NCI-H2196 (cell line): ENCODE results near the gene PRPSAP1.

ENCODE experiments used
- DNase-seq: peaks from one replicate; lab custom pipeline; 2025; ENCODE audit not compliant: unreplicated experiment; lab: John Stamatoyannopoulos, UW

PRPSAP1 gene

DNA sequence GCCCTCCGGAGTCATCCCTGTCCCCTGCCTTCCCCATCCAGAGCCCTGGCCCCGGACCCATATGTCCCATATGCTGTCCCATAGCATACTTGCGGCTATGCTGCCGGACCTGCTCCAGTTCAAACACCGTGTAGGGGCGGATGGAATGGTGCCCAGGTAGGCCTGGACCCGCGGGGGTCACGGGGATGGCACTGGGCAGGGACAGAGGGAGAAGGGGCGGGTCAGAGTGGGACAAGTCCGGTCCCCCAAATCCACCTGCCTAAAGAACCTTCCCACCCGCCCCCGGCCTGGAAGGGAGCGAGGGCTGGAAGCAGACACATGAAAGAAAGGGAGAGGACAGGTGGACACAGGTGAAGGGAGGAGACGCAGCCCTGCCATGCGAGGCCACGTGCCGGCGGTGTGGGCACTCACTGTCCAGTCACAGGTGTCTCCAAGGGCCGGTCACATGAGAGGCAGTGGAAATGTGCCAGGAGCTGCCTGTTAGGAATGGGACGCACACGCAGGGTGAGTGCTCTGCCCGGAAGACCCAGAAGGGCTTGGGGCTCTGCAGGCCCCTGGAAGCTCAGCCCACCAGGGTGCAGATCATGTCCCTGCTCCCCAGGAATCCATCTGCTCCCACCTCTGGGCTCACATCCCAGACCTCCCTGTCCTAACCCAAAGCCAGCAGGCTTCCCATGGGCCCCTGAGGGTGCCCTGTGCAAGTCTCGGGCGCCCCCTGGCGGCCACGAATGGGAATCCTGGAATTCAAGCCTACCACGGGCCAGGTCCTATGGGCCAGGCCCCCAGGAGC lies 74.6 kb downstream of the PRPSAP1 start:
- peak; percentile 98 for DNase-seq

DNA sequence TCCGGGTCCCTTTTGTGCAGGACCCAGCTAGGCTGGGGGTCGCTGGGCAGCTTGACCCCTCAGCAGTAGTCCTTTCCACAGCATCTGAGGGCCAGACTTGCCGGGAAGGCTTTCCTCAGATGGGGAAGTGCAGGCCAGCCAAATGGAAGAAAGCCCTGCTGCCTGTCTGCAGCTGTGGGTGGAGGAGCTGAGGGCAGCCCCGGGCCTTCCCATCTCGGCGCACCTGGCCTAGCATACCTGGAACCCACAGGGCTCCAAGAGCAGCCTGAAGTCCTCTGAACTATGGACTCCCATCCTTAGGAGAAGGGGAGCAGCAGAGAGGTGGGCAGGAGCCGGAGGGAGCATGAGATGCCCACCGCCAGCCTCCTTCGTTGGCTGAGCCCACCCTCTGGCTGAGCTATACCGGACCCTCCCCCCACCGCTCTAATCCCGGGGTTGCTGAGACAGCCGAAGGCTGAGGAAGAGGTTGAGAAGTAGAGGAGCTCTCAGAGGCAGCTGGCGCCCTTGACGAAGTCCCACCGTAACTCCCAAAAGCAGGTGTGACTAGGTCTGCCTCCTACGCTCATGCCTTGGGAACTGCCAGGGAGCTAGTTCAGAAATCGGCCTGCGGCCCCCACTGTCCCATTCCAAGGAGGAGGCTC lies 75.3 kb downstream of the PRPSAP1 start:
- DNase-seq = no peak

DNA sequence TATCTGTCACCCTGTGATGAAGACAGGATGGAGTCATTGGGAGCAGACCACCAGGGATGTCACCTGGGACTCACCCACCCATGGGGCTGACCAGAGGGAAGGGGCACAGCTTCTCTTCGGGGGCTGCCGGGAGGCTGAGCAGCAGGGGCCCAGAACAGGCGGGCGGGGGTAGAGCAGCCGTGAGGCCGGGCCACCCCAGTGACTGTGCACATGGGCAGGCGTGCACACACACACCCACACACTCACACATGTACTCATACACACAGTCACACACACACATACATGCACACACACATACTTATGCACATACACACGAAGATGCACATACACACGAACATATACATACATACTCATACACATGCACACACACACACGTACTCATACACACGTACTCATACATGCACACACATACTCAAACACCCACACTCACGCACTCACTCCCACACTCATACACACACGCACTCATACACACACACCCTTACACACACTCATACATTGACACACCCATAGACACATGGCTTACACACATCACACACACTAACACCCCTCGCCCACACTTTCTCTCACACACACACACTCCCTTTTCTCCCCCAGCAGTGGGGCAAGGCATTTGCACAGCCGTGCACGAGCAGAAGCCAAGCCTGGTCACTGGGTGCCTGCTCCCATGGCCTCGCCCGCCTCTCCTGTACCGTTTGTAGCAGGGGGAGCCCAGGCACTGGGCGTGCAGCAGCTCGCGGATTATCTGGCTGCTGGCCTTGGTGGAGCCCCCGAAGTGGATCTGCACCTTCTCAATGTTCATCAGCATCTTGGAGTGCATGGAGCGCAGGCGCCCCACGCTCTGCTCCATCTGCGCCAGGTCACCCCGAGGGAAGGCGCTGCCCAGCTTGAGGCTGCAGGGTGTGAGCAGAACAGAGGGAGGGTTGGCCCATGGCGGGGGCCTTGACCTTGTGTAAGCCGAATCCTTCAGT lies 76.1 kb downstream of the PRPSAP1 start:
- no peak for DNase-seq

DNA sequence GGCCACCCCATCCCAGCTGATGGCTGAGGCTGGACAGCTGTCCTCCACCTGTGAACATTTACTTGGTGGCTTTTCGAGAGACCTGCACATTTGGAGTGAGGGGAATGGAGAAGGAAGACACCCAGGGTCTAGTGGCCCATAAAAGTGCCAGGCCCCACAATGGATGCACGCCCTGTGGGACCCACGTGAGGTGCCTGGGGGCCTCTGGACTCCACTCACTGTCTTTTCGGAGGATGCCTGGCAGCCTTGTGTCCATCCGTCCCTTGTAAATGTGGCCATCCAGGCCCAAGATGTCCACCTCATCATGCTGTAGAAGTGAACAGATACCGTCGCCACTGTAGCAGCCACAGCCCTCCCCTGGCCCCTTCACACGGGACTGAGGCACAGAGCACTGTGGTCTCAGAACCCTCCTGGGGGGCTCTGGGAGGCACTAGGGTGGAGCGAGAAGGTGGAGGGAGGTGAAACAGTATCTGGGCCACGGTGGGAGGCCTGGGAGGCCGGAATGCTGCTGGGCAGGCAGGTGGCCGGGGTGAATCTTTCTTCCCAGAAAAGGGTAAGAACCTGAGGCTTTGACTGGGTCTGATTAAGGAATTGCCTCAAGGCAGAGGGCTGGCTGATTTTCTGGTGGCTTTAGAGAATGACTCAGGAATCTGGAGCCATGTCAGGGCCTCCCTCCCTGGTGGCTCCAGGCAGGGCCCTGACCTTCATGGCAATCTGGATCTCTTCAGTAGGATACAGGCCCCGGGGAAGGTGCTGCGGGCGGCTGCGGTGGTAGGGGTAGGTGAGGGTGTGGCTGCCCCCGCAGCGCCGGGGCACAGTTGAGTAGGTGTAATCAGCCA lies 77.0 kb downstream of the PRPSAP1 start:
- DNase-seq = no peak

DNA sequence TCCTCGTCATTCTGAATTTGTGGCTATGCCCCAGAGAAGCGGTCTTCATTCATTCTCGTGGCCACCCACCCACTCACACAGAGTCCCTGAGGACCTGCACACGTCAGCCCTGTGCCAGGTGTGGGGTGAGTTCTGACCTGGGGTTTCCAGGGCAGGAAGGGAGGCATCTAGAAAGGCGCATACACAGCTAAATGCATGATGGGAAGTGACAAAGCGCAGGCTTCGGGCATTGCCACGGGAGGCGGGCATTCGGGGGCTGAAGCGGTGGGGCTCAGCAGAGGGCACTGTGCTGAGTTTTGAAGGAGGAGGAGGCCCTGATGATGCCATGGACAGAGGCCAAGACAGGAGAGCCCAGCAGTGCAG lies 77.7 kb downstream of the PRPSAP1 start:
- DNase-seq = no peak

DNA sequence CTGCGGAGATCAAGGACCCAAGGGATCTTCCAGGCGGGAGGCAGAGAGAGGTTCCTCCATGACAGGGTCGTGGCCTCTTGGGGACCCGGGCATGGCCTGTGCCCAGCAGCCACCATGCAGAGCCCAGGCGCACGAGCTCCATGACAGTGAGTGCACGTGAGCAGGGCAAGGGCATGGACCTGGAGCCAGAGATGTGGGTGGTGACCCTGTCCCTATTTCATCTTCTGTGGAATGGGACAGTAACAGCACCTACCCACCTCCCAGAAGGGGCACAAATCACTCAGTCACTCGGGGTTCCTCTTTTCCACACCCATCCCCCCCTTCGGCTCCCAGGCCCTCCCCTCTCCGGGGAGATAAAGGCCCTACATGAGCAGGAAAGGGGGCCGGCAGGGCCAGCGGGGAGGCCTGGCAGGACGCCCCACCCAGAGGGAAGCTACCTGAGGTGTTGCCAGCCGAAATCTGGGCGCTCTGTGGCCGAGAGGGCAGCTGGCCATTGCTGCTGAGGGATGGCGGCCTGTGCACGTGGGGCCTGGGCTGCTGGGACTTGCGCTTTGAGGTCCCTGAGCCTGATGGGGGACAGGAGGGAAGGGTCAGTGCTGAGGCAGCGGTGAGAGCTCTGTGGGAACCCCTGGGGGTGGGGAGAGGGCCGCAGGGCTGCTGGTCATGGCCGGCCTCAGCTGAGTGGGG lies 78.2 kb downstream of the PRPSAP1 start:
- DNase-seq = no peak

DNA sequence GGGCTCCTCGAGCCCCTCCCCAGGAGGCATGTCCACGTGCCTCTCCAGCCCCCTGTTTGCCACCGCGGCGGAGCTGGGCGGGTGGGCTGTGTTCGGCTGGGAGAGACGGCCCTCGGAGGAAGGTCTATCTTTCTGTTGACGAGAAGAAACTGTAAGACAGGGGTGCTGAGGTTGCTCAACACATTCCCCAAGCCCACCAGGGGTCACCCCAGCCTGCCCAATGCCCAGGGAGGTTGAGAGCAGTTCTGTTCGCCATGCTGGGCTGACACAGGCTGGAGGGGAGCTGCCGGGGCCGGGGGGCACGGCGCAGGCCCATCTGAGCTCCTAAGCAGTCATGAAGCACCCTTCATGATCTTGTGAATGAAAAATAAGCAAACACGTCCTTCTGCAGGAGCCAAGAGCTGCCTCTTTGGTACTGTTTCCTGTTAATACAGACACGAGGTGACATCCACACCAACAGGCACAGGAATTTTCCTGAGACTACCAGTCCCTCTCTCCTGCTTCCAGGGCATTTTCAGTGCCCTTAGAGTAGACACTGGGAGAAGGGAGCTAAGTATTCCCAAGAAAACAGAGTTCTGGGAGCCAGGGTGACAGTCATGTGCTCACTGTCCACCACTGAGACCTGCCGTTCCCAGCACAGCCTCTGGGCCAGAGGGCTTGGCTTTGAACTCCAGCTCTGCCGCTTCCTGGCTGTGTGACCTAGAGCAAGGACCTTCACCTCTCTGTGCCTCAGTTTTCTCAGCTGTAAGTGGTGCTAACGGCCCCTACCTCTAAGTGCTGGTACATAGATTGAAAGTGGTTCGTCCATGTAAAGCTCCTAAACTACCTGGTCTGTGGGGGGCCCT lies 79.4 kb downstream of the PRPSAP1 start:
- DNase-seq = no peak

DNA sequence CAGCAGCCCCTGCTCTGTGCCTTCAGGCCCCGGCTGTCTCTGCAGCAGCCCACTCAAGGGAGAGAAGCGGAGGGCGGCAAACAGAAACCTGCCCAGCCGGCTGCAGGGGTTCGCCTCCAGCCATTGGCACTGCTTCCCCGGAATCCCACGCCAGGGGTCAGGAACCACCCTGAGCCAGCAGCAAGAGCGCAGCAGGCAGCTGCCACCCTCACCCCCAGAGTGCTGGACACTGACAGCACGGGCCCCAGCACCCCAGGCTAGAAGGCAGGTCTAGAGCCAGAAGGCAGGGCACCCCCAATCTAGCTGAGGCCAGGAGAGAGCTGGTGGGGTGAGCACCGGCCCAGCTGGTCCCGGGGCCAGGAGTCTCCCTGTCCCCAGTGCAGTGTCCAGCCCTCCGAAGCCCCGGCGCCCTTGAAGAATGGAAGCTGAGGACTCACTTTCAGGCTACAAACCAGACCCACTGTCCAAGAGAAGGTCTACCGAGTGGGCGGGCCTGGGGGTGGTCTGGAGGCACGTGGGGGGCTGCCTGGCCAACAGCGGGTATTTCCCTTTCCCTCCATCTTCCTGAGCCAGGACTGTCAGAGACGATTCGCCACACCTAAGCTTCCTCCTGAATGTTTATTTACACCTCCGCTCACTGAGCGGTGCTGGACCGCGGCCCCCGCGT lies 80.1 kb downstream of the PRPSAP1 start:
- no peak for DNase-seq

DNA sequence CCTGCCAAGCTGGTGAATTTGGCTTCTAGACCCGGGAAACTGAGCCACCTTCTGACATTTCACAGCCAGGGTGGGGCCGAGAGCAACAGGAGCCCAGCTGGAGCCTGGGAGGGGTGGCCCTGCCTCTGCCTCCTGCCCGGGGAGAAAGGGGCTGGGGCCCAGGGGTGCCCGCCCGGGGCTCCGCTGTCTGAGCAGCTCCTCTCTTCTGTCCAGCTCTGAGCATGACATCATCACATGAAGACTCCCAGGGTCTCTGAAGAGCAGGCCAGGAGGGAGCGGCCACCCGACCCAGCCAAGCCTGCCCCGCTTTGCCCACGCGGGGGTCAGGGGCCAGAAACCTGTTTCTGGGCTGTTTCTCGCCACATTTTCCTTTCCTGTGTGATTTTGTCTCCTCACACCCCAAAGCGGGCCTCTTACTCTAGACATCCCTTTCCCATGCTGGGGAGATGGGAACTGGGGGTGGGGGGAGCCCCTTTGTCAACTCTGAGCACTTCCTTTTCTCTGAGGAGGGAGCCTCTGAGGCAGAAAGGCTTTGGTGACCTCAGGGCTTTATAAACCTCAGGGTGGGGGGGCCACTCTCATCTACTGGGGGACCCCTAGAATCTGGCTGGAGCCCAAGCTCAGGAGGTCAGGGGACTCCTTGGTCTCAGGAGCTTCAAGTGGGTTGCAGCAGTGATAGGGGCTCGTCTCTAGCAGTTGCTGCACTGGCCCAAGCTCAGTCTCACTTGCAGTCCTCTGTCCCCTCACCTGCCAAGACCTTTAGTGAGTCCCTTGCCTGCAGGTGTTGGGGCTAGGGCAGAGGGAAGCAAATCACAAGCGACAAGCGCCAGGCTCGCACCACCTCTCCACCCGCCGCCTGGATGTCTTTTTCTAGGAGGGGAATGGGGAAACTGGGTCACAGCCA lies 80.9 kb downstream of the PRPSAP1 start:
- no peak for DNase-seq

DNA sequence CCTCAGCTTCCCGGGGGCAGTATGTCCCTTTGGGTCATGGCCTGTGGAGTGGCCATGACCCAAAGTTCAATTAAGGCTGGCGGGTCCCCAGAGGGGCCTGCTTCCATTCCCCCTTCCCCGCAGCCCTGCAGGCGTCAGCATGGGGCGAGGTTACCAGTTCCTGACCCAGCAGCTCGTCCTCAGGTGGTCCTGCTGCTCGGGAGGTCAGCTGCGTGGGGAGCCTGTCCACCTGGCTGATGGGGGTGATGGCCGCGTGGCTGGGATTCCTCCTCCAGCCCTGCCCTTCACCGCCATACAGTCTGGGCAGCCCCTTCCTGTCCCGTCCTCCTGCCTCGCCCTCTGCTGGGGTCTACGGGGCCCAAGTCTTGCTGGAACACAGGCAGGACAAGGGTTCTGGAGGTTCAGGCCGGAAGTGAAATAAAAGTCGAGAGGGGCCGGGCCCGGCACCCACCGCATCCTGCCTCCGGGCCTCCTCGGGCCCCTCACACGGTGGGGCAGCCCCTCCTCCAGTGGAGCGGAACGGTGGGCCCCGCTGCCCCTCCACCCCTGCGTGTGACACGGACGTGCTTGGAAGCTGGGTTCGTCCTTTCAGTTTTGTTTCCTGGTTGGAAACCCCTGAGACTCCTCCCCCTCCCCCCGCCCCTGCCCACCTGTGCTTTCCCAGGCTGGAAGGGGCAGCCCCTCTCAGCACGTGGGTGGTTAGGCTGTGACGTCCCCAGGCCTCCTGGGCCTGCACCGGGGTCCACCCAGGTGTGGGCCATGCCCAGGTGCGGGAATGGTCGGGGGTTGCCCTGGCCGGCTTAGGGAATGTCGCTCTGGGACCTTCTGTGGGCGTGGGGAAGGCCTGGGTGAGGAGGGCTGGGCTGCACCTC lies 81.8 kb downstream of the PRPSAP1 start:
- DNase-seq = no peak

DNA sequence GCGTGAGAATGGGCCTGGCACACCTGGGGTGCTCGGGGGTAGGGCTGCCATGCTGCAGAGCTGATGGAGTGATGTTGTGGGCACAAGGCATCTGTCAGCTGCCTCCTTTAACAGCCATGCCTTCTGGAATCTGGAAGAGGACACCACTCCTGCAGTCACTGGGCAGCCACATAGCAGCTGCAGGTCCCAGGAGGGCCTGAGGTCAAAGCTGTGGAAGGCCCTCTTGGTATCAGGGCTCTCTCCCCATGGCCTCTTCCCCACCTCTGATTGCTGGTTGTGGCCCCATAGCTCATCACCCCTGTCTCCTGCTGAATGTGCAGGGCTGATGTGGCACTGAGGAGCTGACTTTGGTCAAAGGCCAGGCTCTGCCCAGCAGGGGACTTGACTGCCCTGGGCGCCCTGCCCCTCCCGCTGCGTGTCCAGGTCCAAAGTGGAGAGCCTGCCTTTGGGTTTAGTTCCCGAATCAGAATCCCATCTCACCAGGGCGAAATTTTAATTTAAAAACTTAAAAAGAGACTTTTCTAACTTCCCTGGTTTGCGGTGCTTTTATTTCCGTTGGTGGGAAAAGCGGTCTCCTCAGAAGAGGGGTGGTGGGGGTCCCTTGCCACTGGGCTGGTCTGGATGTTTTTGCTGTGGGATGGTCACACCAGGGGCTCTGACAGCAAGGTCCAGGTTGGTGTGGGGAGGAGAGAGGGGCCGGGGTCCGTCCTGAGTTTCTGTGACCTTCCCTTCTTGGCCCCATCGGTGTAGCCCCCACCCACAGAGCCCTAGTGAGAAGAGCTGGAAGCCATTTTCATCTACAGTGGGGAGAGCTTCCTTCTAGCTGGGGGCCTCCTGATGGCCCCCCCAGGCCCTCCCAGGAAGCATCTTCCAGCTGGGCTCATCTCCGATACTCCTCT lies 82.7 kb downstream of the PRPSAP1 start:
- DNase-seq = no peak

DNA sequence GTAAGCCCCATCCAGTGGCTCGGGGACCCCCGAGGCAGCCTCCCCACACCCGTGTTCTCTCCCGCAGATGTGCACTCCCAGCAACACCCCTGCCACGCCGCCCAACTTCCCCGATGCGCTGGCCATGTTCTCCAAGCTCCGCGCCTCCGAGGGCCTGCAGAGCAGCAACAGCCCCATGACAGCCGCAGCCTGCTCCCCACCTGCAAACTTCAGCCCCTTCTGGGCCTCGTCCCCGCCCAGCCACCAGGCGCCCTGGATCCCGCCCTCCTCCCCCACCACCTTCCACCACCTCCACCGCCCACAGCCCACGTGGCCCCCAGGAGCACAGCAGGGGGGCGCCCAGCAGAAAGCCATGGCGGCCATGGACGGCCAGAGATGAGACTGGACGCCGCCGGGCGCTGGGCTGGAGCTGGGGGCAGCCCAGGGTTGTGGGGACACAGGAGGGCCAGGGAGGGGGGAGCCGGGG lies 83.6 kb downstream of the PRPSAP1 start:
- DNase-seq = no peak

DNA sequence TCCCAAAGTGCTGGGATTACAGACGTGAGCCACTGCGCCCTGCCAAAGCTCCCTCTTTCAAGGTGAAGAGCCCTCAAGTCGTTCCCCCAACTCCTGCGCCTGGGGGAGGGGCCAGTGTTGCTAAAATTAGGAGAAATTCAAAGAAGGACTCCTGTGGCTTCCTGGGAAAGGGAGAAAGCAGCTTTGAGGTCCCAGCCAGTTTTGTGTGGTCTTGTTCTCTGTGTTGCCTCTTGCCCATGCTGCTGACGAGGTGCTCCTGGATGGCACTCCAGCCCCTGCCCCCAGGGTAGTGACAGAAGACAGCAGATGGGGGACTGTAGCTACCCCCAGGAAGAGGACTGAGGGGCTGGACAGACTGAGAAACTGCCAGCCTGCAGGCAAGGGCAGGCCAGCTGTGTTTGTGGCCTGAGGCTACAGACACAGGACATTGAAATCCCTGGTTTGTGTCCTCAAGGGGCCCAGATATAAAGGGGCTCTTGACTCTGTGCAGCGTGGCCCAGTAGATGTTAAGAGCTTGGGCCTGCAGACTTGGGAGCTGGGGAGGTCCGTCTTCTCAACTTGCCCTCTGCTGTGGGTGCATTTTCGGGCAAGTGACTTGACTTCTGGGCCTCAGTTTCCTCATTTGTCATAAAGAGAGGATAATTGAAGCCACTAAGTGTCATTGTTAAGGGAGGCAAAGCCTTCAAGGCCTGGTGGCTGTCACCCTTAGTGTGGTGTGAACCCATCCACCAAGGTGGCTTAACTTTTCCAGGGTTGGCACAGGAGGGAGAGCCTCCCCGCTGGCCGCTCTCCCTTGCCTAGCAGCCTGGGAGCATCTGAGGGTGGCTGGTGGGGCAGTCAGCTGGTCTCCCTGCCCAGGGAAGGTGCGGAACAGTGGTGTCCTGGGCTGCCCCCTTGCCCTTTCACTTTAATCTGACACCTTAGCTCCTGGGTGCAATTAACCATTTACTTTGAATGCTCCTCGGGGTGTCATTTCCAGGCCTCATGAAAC lies 84.4 kb downstream of the PRPSAP1 start:
- no peak for DNase-seq

DNA sequence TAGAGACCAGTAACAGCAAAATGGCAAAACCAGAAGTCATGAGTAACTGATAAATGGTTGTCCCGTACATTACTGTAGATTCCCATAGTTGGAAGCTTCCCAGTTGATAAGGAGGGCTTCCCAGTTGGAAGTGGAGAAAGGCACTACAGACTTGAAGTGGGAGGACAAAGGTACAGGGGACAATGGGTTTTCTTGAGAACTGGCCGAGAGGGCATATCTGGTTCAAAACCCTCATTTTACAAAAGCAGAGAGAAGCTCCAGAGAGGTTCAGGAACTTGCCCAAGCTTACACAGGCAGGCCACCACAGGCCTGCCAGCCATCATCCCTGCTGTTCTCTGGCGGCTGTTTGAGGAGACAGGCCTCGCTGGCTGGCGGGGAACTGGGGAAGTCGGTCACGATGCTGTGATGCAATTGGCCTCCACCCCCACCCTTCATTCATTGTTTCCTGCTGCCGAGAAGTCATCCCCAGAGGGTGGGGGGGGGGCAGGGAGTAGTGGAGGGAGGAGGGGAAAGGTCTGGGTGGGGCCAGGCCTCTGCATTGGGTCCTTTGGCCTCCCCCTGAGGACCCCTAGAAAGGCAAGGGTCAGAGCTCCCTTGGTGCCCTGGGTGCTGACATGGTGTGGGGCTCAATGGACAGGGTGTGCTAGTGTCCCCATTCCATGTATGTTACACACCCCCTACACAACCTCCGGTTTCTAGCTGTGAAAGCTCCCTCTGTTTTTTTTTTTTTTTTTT lies 85.5 kb downstream of the PRPSAP1 start:
- no peak for DNase-seq
